ENCODE data around the gene RAB10.
"Not testable (repeated sequence)": the region's sequence is repeated elsewhere in the genome, so short reads cannot be mapped to it uniquely, and the experiment has no call there.

Gene RAB10

DNA sequence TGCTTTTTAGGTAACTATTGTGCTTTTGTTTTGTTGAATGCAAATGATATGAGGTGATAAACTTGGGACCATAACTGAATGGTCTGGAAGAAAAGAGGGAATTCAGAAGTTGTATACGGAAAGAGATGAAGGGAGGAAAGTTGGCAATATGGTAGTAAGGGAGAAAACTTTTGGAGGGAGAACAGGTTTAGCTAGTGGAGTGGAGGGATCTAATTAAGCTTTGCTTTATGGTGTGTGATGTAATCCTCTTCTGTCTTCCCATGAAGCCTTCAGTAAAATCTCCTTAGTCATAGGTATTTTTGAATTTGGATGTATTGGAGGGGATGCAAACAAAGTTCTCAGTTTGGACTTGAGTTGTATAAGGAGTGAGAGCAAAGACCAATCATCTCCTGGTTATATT lies 20.2 kb upstream of the RAB10 start:
- FAIRE-seq = no peak
- no peak for DNase-seq (ENCODE audit: extremely low spot score, insufficient read length, low read depth)

DNA sequence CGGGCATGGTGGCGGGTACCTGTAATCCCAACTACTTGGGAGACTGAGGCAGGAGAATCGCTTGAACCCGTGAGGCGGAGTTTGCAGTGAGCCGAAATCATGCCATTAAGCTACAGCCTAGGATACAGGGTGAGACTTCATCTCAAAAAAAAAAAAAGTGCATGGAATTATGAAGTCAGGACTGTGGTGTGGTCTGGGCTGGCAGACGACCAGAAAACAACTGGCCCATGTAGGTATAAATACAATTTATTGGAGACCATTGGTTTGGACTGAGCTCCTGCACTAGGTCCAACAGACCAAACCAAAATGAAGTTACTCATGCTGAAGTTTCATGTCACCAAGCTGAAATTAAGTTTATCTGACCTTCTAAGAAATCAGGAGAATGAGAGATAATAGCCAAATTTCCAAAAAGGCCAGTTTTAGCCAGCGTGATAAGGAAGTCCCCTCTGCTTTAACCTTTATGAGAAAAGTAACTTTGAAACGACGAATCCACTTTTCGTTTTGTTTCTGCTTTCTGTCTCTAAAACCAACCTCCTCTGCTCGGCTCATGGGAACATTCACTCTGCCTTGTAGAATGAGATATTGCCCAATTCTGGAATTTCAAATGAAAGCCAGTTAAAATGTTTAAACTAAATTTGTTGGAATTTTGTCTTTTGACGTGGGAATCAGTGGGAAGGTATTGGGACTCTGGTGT lies 17.7 kb upstream of the RAB10 start:
- DNase-seq (ENCODE audit: extremely low spot score, insufficient read length, low read depth) = no peak

DNA sequence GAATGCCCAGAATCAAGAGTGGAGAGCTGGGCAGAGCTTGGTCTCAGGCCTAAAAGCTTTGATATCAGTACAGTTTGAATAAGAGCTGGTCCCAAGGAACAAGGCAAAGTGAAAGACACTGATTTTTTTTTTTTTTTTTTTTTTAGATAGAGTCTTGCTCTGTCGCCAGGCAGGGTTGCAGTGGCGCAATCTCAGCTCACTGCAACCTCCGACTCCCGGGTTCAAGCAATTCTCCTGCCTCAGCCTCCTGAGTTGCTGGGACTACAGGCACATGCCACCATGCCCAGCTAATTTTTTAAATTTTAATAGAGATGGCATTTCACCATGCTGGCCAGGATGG lies 17.2 kb upstream of the RAB10 start:
- DNase-seq (ENCODE audit: extremely low spot score, insufficient read length, low read depth); FAIRE-seq: not testable (repeated sequence)

More for the DNA sequence above, 17.7 kb upstream of the RAB10 start:
- no peak for FAIRE-seq

DNA sequence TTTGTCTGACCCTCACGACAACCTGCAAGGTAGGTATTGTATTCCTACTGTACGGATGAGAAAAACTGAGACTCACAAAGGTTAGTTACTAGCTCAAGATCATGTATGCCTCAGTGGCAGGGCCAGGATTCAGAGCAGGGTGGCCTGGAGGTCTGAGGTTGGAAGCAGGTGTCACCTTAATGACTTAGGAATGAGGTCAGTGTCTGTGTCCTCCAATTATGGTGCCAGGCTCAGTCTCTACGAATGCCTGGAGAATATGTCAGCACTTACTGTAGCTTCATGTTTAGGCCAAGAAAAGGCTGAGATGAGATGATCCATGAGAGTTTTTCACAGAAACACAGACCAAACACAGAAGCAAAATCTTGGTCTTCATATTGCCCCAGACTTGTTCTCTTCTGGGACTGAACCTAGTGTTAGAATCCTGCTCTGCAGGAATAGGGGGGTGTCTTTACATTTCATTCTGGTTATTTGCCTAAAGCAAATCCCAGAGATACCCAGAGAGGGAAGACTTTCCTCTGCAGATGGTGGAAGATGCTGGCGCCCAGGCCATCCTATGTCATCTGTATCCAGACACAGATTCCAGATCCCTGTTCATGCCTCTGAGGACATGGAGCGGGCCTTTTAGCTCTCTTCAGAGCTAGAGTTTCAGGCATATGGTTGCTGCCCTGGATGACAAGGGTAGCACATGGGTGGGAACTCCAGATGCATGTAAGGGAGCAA lies 16.3 kb upstream of the RAB10 start:
- DNase-seq (ENCODE audit: extremely low spot score, insufficient read length, low read depth) (no peak), FAIRE-seq (no peak)

DNA sequence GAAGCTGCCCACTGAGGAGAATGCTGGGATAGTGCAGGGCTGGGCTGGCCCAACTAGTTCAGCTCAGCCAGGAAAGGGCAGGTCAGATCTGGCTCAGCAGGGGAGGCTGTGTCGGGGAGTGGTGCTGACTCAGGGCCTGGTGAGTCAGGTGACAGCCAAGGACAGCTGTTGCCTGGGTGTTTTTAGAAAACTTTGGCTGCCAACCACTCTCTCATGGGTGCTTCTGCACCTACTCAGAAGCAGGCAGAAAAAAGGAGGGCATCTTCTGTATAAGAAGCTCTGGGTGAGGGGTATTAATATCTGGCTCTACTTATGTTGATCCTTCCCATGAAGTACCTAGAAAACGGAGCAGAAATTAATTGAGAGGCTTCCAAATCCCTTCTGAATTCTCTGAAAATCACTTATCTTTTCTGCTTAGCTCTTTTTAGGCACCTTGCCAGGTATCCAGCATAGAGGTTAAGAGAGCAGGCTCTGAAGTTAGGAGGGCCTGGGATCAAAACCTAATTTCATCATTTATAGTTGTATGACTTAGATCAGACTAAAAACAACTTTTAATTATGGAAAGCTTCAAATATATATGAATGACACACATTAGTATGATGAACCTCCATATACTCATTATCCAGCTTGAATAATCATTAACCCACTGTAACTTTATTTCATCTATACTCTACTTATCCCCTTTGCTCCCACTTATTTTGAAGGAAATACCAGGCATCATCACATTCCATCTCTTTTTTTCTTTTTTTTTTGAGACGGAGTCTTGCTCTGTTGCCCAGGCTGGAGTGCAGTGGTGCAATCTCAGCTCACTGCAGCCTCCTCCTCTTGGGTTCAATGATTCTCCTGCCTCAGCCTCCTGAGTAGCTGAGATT lies 15.5 kb upstream of the RAB10 start:
- no peak for DNase-seq (ENCODE audit: extremely low spot score, insufficient read length, low read depth)
- FAIRE-seq = no peak

DNA sequence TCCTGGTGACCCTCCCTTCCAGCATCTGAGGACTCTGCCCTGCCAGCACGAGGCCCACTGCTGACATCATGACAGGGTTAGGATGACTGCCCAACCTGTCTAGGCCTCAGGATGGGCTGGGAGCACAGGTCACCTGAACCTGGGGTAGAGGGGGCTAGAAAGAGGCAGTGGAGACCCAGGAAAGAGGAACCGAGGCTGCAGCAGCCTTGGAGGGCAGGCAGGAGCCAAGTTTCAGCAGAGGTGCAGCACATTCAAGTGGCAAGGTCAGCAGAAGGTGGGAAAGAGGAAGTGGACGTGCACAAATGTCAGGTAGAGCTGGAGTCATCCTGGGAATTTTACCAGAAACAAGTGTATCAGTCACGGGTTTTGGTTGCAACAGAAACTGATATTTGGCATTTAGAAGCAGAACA lies 13.6 kb upstream of the RAB10 start:
- no peak for DNase-seq (ENCODE audit: extremely low spot score, insufficient read length, low read depth)
- no peak for FAIRE-seq

DNA sequence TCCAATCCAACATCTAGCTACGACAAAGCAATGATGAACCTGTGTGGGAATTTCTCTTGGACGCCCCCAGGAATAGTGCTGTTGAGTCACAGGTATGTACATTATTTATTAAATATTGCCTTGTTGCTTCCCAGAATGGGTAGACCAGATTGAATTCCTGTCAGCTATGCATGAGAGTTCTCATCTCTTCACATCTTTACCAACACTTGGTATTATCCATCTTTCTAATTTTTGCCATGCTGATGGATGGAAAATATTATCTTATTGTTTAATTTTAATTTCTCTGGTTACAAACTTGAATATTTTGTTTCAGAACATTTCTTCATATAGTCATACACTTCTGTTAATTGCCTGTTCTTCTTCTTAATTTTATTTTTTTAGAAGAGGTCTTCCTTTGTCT lies 9.6 kb upstream of the RAB10 start:
- DNase-seq (ENCODE audit: extremely low spot score, insufficient read length, low read depth) = no peak

DNA sequence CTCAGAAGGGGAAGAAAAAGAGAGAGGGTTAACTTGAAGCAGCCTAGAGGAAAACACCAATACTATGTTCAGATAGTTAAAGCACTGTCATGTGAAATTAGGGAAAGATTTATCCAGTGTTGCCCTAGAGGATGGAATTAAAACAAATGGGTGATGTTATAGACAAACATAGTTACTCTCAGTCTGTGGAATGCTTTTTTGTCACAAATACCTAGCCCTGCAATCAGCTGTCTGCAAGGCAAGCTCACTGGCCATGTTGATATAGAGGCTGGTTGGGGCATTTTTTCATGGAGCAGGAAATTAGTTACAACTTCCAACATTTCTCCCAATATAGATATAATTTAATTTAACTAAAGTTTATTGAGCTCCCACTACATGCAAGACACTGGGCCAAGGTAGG lies 8.4 kb upstream of the RAB10 start:
- FAIRE-seq = no peak
- no peak for DNase-seq (ENCODE audit: extremely low spot score, insufficient read length, low read depth)

More for the DNA sequence above, 9.6 kb upstream of the RAB10 start:
- no peak for FAIRE-seq

DNA sequence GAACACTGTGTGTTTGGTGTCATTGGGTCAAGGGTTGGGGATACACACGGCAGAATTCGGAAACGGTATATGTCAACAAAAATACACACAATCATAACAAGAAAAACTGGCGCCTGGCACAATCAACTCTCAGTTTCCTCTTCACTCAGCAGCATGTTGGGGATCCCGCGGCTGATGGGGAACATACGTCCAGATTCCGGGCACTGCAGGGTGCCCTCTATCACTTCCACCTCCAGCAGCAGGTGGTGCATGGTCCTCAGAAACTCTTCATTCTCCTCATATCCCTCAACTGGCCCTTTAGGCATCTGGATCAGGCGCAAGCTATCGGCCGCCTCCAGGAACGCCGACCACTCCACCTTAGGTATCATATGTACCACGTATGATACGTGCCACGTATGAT lies 5.8 kb upstream of the RAB10 start:
- not testable (repeated sequence) for FAIRE-seq; DNase-seq (ENCODE audit: extremely low spot score, insufficient read length, low read depth)

DNA sequence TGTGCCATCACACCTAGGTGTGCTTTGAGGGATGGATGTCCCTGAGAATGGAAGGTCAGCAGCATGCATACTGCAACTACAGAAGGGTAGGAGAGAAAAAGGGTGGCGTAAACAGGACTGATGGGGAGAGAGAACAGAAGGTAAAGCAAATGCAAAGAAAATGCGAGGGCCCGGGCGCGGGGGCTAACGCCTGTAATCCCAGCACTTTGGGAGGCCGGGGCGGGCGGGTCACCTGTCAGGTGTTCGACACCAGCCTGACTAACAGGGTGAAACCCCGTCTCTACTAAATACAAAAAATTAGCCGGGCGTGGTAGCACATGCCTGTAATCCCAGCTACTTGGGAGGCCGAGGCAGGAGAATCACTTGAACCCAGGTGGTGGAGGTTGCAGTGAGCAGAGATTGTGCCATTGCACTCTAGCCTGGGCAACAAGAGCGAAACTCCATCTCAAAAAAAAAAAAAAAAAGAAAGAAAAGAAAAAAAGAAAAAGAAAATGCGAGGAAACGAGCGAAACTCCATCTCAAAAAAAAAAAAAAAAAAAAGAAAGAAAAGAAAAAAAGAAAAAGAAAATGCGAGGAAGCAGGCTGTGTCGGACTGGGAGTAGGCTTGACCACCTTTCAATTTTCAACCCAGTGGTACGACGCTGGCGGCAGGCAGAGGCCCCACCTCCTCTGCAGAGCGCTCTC lies 1.2 kb upstream of the RAB10 start:
- not testable (repeated sequence) for FAIRE-seq; DNase-seq (ENCODE audit: extremely low spot score, insufficient read length, low read depth)

DNA sequence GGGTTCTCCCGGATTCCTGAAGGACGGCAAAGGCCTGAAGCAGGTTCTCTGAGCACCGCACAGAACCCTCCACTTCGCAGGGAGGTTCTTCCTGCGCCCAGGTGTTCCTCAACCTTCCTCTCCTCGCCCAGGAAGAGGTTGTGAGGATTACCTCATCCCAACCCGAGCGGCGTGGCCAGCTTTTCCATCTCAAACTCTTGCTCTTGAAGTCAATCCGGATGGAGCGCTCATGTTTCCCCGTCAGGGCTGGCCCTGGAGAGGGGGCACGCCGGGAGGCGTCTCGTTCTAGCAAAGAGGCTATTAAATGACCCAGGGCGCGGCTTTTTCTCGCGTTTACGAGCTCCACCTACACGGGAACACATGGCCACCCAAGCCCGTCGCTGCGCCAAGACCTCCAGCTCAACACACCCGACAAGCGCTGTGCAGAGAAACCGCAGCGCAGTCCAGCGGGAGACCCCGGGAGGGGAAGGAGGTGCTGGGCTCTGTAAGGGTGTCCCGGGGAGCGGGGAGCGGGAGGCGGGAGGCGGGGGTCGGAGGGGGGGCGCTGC lies 540 bp upstream of the RAB10 start:
- DNase-seq (ENCODE audit: extremely low spot score, insufficient read length, low read depth) (peak; percentile 60), FAIRE-seq (no peak)

DNA sequence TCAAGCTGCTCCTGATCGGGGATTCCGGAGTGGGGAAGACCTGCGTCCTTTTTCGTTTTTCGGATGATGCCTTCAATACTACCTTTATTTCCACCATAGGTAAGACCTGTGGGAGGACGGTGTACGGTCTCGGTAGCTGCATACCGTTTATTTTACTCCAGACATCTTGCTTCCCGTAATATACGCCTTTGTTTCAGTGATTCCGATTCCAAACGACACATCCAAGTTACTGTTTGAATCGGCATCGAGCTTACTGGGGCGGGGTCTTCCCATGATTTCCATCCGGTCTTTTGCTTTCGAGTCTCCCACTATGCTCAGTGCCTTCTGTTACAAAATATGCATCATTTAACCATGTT lies 731 bp downstream of the RAB10 start:
- no peak for FAIRE-seq
- no peak for DNase-seq (ENCODE audit: extremely low spot score, insufficient read length, low read depth)

DNA sequence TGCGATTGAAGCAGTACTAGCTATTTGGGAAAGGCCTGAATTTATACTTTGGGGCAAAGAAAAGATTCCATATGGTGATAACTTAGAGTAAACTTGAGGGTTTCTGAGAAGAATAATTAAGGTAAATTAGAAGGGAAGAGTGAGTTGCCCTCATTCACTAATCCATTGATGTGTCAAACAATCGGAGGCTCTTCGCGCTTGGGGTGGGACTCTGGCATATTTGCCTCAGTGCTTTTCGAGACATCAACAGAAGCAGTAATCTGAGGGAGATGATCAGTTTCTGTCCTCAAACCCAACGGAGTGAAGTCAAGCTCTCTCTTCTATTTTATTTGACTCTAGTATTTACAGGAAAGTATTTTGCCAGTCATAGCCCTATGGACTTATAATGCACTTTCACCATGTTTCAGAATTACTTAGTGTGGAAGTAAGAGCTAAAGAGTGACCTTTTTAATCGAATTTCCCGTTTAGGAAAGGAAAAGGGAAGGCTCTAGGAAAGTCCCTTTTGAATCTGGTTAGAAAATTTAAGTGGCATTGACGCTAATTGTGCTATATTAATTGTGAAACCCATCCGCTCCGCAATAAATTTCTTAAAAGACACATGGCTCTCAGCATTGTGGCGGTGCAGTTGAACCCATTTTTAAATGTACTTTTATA lies 1.3 kb downstream of the RAB10 start:
- FAIRE-seq (no peak), DNase-seq (ENCODE audit: extremely low spot score, insufficient read length, low read depth) (no peak)

DNA sequence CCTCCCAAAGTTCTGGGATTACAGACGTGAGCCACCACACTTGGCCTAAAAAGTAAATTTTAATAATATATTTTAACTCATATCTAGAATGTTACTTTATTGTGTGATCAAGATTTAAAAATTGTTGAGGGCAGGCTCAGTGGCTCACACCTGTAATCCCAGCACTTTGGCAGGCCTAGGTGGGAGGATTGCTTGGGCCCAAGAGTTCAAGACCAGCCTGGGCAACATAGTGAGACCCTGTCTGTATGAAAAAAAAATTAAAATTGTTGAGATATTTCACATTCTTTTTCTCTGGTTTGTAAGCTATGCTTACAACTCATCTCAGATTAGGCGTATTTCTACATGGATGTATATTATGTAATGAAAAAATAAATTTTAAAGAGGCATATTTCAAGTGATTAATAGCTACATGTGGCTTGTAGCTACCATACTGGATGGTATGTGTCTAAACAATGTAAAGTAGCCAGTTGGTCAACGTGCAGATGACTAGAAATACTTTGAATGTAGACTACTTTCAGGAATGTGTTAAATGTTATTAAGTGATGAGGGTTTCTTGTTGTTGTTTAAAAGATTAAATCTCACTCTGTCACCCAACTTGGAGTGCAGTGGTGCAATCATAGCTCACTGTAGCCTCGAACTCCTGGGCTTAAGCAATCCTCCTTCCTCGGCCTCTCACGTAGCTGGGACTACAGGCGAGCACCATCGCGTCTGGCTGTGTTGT lies 5.9 kb downstream of the RAB10 start:
- DNase-seq (ENCODE audit: extremely low spot score, insufficient read length, low read depth) (no peak), FAIRE-seq (no peak)

DNA sequence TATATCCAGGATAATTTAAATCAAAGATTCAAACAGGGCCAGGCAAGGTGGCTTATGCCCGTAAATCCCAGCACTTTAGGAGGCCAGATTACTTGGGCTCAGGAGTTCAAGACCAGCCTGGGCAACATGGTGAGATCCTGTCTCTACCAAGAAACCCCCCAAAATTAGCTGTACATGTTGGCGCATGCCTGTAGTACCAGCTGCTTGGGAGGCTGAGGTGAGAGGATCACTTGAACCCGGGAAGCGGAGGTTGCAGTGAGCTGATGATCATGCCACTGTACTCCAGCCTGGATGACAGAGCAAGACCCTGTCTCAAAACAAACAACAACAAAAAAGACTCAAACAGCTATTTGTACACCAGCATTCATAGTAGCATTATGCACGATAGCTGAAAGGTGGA lies 9.2 kb downstream of the RAB10 start:
- FAIRE-seq = no peak
- no peak for DNase-seq (ENCODE audit: extremely low spot score, insufficient read length, low read depth)

DNA sequence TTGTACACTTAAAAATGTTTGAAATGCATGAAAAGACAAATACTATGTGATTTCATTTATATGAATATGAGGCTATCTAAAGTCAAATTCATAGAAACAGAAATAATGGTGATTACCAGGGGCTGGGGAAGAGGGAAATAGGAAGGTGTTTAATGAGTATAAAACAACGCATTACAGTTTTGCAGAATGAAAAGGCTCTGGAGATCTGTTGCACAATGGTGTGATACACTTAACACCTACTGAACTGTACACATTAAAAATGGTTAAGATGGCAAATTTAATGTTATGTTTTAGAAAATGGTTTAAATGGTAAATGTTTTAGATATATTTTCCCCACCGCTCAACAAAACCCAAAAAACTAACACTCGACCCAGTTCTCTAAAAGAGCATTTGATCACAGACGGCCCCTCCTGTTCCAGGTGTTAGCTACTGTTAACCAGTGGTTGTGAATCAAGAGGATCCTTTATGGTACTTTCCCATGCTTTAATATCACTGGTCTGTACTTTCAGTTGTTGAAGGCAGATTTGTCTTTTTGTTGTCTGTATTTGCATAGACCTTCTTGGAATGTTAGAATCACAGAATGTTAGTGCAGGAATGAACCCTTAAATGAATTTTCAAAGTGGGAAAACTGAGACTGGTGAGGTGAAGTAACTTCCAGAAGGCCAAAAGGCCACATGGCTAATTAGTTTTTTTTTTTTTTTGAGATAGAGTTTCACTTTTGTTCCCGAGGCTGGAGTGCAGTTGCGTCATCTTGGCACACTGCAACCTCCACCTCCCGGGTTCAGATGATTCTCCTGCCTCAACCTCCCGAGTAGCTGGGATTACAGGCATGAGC lies 10.2 kb downstream of the RAB10 start:
- FAIRE-seq (peak; percentile 57), DNase-seq (ENCODE audit: extremely low spot score, insufficient read length, low read depth) (no peak)

DNA sequence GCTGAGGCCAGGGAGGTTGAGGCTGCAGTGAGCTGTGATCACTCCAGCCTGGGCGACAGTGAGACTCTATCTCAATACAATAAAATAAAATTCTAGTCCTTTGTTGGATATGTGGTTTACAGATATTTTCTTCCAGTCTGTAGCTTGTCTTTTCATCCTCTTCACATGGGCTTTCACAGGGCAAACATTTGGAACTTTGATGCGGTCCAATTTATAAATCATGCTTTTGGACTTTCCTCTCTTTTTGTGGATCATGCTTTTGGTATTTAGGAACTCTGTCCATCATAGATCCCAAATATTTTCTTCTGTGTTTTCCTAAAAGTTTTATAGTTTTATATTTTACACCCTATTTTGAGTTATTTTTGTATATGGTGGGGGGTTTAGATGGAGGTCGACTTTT lies 14.9 kb downstream of the RAB10 start:
- no peak for DNase-seq (ENCODE audit: extremely low spot score, insufficient read length, low read depth)
- no peak for FAIRE-seq

DNA sequence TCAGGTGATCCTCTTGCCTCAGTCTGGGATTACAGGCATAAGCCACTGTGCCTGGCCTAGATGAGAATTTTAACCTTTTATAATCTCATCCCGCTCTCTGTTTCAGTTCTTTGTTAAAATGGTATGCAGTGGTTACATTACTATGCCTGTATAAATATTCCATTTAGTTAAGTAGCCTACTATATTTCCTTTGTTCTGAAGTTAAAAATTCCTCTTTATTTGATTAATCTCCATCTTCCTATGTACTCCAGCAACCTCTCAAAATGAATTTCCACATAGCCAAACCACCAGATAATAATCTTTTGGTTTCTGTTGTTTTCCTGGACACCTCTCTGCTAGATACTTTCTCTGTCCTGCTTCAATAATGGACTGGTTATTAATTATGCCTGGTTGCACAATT lies 15.8 kb downstream of the RAB10 start:
- DNase-seq (ENCODE audit: extremely low spot score, insufficient read length, low read depth) = no peak
- no peak for FAIRE-seq
